NCI-H82 treated with DMSO at 0.1 percent for 48 hours (cell line): ENCODE data around the gene RAB40A.

Experiments used
- DNase-seq: peaks from one replicate; lab custom pipeline; 2025; ENCODE audit not compliant: unreplicated experiment; lab: John Stamatoyannopoulos, UW

RAB40A gene, protein sequence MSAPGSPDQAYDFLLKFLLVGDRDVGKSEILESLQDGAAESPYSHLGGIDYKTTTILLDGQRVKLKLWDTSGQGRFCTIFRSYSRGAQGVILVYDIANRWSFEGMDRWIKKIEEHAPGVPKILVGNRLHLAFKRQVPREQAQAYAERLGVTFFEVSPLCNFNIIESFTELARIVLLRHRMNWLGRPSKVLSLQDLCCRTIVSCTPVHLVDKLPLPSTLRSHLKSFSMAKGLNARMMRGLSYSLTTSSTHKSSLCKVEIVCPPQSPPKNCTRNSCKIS

GRCh38 chrX:103519389-103519788, at the start of gene RAB40A:
Gene RAB40A, minus strand, starts transcription at chrX:103519489. Its CDS starts 18,733 bp downstream, at chrX:103500756.
- no peak for DNase-seq

GRCh38 chrX:103565752-103566151, 46.5 kb upstream of the RAB40A start:
- DNase-seq: no peak

DNA sequence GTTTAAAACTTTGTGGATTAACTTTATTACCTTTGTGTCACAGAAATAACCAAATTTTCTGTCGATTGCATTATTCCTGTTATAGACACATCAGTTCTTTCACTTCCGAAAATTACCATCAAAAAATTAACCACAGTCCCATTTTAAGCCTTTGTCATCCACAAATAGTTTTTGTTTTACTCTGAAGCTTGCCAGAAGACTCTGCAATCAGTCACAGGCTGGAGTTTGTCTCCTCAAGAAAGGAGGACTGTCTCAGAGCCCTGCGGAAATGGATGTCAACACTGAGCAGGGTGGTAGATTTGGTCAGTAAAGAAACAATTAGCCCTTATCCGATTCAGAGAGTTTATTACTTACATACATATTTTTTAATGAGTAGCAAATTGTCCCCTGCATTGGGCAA, 45.9 kb upstream of the RAB40A start:
- DNase-seq: no peak

DNA sequence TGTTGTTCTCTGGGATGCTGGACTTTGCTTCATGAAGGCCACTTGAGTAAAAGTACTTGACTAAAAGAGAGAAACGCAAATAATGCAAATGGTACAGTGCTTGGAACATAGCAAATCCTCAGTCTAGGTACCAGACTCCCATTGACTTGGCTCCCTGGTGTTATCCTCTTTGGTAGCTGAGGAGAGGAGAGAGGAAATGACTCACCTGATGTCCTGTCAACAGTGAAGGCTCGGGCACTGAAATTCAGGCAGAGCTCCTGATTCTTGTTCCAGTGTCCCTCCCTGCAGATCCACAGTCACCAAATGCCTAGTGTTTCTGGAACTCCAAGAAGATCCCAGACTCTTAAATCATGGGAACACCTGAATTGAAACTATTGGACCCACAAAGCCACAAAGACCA, 43.5 kb upstream of the RAB40A start:
- no peak for DNase-seq

- DNase-seq: no peak
These were observed 41.0 kb upstream of the RAB40A start for GRCh38 chrX:103560256-103560655.

DNA sequence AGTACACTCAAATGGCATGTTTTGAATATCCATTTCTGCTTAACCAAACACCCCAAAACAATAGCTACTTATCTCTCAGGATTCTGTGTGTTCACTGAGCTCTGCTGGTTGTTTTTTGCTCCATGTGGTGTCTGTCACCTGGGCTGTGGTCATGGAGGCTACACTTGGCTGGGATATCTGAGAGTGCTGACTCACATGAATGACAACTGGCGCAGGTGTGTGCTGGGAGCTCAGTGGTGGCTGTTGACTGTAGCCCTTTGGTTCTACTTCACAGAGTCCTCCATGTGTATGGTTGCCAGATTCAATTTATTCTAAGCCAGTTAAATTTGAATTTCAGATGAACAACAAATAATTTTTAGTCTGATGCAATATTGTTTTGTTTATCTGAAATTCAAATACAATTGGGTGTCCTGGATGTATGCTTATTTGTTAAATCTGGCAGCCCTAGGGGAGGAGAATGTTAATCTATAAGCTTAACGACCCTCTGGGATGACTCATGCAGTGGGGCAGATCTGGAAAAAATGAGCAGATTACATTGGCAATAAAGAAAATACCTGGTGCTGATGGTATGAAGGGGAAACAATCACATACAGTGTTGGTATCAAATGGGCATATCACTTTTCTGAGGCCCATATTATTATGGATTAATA, 37.8 kb upstream of the RAB40A start:
- no peak for DNase-seq

GRCh38 chrX:103554687-103555424, 35.6 kb upstream of the RAB40A start:
- DNase-seq: no peak

DNA sequence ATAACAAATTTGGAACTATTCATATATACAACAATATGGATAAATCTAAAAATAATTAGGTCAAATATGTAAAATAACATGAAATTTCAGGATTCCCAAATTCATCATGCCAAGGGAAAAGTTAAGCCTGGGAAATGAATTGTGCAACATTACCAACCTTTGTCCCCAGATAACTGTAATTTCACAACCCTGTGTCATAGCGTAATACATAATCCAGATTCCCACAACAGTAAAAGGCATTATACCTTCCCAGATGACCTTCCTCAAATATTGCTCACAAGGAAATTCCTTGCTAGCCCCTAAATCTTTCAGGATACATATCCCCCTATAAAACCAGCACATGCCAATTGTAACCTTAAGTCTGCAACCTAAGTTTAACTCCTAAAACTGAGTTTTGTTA, 32.9 kb upstream of the RAB40A start:
- DNase-seq: no peak

GRCh38 chrX:103550415-103551051, 31.2 kb upstream of the RAB40A start:
- no peak for DNase-seq

DNA sequence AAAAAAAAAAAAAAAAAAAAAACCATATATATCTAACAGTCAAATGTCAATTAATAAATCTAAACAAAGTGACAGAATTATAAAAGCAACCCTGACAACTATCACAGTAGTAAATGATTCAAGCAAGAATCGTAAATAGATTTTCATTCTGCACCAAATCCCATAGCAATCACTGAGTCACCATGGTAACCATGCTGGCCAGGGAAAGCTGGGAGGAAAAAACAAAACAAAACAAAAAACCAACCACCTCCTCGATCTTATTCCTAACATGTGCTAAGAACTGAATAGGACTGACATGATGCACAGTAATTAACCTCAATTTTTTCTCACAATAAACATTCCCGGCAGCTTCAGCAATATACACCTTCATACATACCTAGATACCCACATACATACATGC, 30.6 kb upstream of the RAB40A start:
- DNase-seq: no peak

- DNase-seq: no peak
These were observed 20.9 kb upstream of the RAB40A start for GRCh38 chrX:103540145-103540544.

DNA sequence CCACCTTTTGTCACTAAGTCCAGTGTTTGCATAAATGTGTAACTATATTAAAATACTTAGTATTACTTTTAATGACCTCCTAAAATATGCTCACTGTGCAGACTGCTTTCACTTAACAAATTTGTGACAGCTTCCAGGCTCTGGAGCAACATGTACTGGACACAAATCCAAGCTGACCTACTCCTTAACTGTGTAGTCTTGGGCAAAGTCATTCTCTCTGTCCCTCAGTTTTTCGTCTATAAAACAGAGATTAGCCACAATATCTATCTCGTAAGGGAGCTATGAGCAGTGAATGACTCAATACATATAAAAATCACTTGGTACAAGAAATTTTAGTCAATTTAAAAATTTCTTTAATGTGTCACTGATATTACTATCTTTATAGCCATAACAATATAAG, 20.4 kb upstream of the RAB40A start:
- DNase-seq: no peak

GRCh38 chrX:103538728-103539127, 19.4 kb upstream of the RAB40A start:
- no peak for DNase-seq

DNA sequence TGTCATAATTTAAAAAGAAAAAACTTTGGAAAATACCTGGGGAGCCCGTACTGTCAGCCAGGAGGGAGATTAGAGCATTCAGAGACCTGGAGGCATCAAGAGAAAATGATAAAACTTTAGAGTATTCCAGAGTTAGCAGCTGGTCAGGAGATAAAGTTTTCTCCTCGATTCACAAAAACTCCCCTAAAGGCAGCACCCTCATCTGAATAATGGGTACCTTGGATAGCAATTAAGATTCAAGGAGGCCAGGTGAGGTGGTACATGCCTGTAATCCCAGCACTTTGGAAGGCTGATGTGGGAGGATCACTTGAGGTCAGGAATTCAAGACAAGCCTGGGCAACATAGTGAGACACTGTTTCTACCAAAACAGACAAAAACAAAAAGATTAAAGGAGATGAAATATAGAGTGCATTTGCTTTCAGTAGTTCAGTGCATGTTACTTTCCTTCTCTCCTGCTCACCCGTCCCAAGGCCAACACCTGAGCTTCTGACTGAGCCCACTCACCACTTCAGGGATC, 18.6 kb upstream of the RAB40A start:
- no peak for DNase-seq

DNA sequence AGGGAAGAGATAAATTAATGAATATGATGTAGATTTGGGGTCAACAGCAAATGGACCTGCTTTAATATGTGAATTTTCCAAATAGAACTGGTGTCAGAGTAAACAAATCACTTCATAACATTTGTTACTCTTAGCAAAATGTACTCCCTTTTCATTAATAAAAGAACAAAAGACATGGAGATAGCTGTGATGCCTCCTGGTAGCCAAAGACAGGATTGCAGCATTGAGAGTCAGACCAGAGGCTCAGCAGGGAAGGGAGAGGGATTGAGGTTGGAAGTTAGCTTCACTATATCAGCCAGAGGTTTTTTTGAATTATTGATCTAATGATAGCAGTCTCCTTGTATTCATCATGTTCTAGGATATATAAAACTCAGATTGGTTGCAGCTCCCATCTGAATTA, 17.4 kb upstream of the RAB40A start:
- no peak for DNase-seq

- no peak for DNase-seq
These were observed 16.8 kb upstream of the RAB40A start for GRCh38 chrX:103536071-103536470.

GRCh38 chrX:103535206-103535605, 15.9 kb upstream of the RAB40A start:
- no peak for DNase-seq

DNA sequence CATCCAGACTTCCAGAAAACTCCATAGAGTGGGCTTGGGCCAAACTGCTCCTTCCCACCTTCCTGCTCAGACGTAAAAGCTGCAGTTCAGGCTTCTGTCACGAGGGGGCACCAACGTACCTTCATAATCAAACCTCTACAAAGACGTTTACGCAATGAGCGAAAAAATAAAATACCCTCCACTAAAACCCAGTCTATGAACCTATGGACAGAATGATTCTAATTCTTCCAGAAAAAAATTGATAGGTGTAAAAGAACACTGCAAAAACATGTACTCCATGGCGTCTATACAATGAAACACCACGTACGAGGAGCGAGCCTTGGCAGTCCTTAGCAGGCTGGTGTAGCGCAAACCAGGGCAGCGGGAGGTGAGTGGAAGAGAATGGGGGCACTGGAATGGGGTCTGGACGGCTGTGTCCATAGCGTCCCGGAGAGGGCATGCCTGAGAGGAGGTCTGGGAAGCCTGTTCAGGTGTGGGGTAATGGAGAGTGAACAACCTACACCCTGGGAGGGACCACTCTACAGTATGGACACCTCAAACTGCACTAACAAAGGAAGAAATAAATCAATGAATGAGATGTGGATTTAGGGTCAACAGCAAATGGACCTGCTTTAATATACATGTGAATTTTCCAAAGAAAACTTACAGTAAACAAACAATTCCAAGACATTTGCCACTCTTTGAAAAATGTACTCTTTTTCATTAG, 14.4 kb upstream of the RAB40A start:
- DNase-seq: peak; percentile 12

DNA sequence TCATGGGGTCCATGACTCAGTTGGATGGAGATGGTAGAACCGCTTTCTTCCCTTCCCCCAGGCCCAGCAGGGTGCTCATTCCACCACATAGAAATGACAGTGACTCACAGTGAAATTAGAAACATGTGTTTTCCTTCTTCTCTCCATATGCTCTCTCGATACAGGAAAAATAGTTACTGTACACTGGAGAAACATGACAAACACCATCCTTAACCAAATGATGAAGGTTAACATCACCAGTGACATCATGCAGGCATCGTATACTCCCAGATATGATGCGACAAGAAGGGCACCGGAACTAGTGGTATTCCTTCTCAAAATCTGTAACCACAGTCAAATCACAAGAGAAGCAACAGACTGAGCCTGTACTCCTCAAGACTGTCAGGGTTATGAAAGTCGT, 11.7 kb upstream of the RAB40A start:
- DNase-seq: no peak

GRCh38 chrX:103530545-103530944, 11.3 kb upstream of the RAB40A start:
- DNase-seq: no peak

- no peak for DNase-seq
These were observed 10.3 kb upstream of the RAB40A start for GRCh38 chrX:103529550-103529949.
